Upper lobe of left lung (tissue), 6 donors: Measurements from ENCODE around the gene TSPAN5. TPM values are rescaled to one million over a fixed set of nuclear protein-coding genes. Genes with fewer than 3 reads are reported as not detected.

Source experiments
- ATAC-seq, 2 donors: fragments of 200-7000 bp; cut with Tn5 transposase; one replicate each; pipeline ENCODE4 v1.9.1; 2022; ENCODE audit warnings: mild to moderate bottlenecking in 2 of 2, moderate library complexity in 2 of 2; ENCODE audit not compliant: low FRiP score in 2 of 2
- DNase-seq, 2 donors: peaks; one replicate each; pipeline ENCODE4 v3.0.0-alpha.2; 2019 to 2020
- H3K27ac ChIP-seq, 4 donors: fragments of 200-600 bp; sonication (generic); one replicate each; pipeline ENCODE4 v1.5.1; 2016 to 2019
- H3K27me3 ChIP-seq, 4 donors: fragments of 200-600 bp; sonication (generic); one replicate each; pipeline ENCODE4 v1.5.1; 2017 to 2019
- H3K36me3 ChIP-seq, 4 donors: fragments of 200-600 bp; sonication (generic); one replicate each; pipeline ENCODE4 v1.5.1; 2016 to 2019
- H3K4me1 ChIP-seq, 4 donors: fragments of 200-600 bp; sonication (generic); one replicate each; pipeline ENCODE4 v1.5.1; 2018 to 2019
- H3K4me3 ChIP-seq, 4 donors: fragments of 200-600 bp; sonication (generic); one replicate each; pipeline ENCODE4 v1.5.1; 2017 to 2019; ENCODE audit warnings: mild to moderate bottlenecking in 2 of 4, moderate library complexity in 1 of 4
- H3K9me3 ChIP-seq, 4 donors: fragments of 200-600 bp; sonication (generic); one replicate each; pipeline ENCODE4 v1.5.1; 2018 to 2019
- EP300 ChIP-seq, 4 donors: sonication (generic); formaldehyde crosslinking; IDR thresholded peaks; one replicate each; pipeline ENCODE4 v1.5.1; 2017; ENCODE audit warnings: antibody characterized with exemption in 4 of 4, control low read depth in 2 of 4
- POLR2A ChIP-seq, 4 donors: fragments of 450-650 bp; IDR thresholded peaks; one replicate each; pipeline ENCODE4 v1.5.1; 2016 to 2017; ENCODE audit warnings: antibody characterized with exemption in 4 of 4, mild to moderate bottlenecking in 2 of 4
- POLR2AphosphoS5 ChIP-seq, 2 donors: sonication (generic); formaldehyde crosslinking; IDR thresholded peaks; one replicate each; pipeline ENCODE4 v1.5.1; 2017; ENCODE audit warnings: antibody characterized with exemption in 2 of 2
- WGBS, 2 donors: methylation state at CpG; one replicate each; pipeline ENCODE4 v1.1.5; 2017 to 2018; 5-methylcytosine and 5-hydroxymethylcytosine counted together
- total RNA-seq, 6 donors: library from RNA; depleted of rRNA in 4 of 6; stranded (reverse); fragments of >200 nt in 4 of 6; gene quantifications; one replicate each; pipeline versions ENCODE4 v1.1.0 to v1.2.1, GENCODE V29; 2016 to 2021
- TF ChIP-seq, protein P1 (sequence below), 6 experiments: fragments of 450-650 bp in 4 of 6; fragments of 200-600 bp in 2 of 6; sonication (generic) in 2 of 6; IDR thresholded peaks; one replicate each; pipeline ENCODE4 v1.5.1; 2016 to 2019; ENCODE audit warnings: antibody characterized with exemption in 6 of 6
- donor health status: DM: no; HTN: no; CAD: no; lungs with moderate emphysema.
- donor health status: DM: no; HTN: yes; CAD: no; lungs with severe emphysema.

TSPAN5 gene
- total RNA-seq, 6 donors from 2014 or later = 3.1 to 12.5 (median 7.2) TPM

DNA sequence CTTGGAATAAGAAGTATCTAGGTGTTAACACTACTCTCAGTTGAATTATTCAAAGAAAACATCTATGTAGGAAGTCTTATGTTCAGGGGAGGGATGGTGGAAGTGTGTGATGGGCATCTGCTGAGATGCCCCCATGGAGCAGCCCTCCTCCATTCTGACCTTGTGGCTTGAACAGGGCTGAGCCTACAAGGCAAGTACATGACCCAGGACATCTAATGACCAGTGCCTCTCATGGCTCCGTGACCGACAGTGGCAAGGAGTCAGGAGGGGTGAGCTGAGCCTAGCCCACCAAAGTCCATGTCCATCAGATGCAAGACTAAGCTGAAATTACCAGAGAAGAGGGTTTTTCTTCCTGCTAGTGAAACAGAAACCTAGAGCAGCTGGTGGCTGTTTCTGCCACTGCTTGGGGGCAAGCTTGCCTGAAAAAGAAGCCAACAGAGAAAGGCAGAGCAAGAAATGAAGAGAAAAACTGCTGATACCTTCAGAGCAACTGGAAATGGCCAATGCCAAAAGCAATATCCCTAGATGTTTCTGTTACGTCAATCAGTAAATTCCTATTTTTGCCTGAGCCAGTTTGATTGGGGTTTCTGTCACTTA lies 113.5 kb downstream of the TSPAN5 start:
- Histone ChIP-seq H3K4me1 (no peaks in the 10 kb centered on the region), H3K27ac (no peak overlapping the region), H3K4me3 (no peak overlapping the region), H3K36me3 (no peaks in the 10 kb centered on the region), H3K27me3 (no peaks in the 10 kb centered on the region), H3K9me3 (no peaks in the 10 kb centered on the region)
- DNase-seq = no peak
- no peak for ATAC-seq
- 47 to 67% methylated on average over 1 to 3 of the region's 3 CpGs for WGBS, 2 donors
- TF ChIP-seq EP300 (IDR thresholded peaks at IDR 0.05) (no peak), POLR2A (IDR thresholded peaks at IDR 0.05) (no peak)
- TF ChIP-seq, protein P1, sequence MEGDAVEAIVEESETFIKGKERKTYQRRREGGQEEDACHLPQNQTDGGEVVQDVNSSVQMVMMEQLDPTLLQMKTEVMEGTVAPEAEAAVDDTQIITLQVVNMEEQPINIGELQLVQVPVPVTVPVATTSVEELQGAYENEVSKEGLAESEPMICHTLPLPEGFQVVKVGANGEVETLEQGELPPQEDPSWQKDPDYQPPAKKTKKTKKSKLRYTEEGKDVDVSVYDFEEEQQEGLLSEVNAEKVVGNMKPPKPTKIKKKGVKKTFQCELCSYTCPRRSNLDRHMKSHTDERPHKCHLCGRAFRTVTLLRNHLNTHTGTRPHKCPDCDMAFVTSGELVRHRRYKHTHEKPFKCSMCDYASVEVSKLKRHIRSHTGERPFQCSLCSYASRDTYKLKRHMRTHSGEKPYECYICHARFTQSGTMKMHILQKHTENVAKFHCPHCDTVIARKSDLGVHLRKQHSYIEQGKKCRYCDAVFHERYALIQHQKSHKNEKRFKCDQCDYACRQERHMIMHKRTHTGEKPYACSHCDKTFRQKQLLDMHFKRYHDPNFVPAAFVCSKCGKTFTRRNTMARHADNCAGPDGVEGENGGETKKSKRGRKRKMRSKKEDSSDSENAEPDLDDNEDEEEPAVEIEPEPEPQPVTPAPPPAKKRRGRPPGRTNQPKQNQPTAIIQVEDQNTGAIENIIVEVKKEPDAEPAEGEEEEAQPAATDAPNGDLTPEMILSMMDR (IDR thresholded peaks at IDR 0.05) = no peak

DNA sequence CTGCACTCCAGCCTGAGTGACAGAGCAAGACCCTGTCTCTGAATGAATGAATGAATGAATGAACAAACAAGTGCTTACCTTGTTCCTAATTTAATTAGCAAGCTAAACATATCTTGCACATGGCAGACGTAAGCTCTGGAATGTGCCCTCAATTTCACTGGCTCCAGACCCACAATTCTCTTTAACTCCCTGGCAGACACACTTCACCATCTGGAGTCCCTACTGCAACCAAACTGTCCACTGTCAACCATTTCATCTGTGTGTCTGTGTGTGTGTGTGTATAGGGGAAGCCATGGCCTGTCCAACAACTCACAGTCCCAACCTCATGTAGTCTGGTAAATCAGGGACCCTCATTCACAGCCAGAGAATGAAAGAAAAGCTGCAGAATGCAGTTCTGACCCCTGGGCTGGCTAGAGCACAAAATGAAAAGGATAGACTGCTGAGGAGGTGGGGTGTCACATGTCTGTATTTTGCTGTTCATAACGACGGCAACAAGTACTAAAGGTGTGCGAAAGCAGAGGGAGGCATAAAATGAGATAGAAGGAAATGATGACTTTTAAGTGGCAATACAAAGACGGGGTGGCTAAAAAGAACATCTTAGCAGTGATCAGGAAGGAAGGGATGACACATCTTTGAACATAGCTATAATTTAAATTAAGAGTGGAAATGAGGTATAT lies 114.1 kb downstream of the TSPAN5 start:
- H3K4me1 ChIP-seq = no peaks in the 10 kb centered on the region
- no peaks in the 10 kb centered on the region for H3K27me3 ChIP-seq
- TF ChIP-seq POLR2A (IDR thresholded peaks at IDR 0.05) (no peak), POLR2AphosphoS5 (IDR thresholded peaks at IDR 0.05) (no peak), EP300 (IDR thresholded peaks at IDR 0.05) (no peak)
- TF ChIP-seq, protein P1 (IDR thresholded peaks at IDR 0.05) = no peak
- H3K27ac ChIP-seq = no peak overlapping the region
- no peaks in the 10 kb centered on the region for H3K36me3 ChIP-seq
- WGBS, 2 donors = 84 to 87% methylated on average over 5 of the region's 5 CpGs
- DNase-seq = no peak
- H3K9me3 ChIP-seq = no peaks in the 10 kb centered on the region
- no peak overlapping the region for H3K4me3 ChIP-seq
- ATAC-seq = no peak

DNA sequence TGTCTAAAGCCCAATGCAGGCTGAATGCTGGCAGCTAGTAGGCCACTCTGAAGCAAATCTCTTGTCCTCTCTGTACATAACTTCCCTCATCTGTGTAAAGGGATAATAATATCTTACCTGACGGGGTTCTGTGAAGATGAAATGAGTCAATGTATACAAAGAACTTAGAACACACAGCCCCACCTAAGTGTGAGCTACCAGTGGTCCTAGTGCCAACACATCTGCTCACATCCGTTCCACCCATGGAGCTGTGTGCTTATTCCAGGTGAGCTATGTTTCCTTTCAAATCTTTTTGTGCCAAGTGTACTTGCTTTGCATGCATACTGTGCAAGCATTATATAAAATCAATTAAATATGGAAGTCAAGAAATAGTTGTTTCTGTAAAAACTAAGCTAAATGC lies 116.4 kb downstream of the TSPAN5 start:
- 97 to 98% methylated on average over 2 of the region's 2 CpGs for WGBS, 2 donors
- TF ChIP-seq POLR2A (IDR thresholded peaks at IDR 0.05) (no peak), POLR2AphosphoS5 (IDR thresholded peaks at IDR 0.05) (no peak), EP300 (IDR thresholded peaks at IDR 0.05) (no peak)
- TF ChIP-seq, protein P1 (IDR thresholded peaks at IDR 0.05) = no peak
- Histone ChIP-seq H3K4me3 (no peak overlapping the region), H3K9me3 (no peaks in the 10 kb centered on the region), H3K27ac (no peak overlapping the region), H3K36me3 (no peaks in the 10 kb centered on the region), H3K4me1 (no peaks in the 10 kb centered on the region), H3K27me3 (no peaks in the 10 kb centered on the region)
- DNase-seq = no peak
- no peak for ATAC-seq

DNA sequence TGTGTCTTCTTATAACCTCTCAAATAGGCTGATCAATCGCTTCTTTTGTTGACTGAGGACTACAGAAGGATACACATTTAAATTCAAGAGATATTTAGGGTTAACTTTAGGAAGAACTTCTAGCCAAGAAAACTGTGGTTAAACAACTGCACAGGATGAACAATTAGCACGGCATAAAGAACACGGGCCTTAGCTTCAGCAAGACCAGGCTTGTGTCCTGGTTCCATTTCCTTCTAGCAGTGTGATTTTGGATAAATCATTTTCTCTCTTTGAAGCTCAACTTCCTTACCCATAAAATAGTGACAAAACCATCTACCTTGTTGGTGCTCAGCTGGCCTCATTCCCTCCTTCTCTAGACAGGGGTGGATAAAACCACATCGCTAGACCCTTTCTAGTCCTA lies 117.6 kb downstream of the TSPAN5 start:
- no peak overlapping the region for H3K27ac ChIP-seq
- DNase-seq = no peak

DNA sequence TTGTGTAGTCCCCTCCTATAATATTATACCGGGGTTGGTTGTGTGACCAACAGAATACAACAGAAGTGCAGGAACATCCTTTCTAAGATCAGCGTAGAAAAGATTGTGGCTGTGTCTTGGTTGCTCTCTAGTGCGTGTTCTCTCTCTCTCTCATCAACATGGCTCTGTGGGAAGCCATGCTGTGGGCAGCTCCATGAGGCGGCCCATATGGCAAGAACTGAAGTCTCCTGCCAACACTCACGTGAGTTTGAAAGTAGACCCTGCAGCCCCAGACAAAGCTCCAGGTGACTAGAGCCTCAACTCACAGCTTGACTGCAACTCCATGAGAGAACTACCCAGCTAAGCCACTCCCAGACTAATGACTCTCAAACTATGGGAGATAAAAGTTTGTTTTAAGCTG lies 118.7 kb downstream of the TSPAN5 start:
- no peaks in the 10 kb centered on the region for H3K9me3 ChIP-seq
- TF ChIP-seq POLR2AphosphoS5 (IDR thresholded peaks at IDR 0.05) (no peak), EP300 (IDR thresholded peaks at IDR 0.05) (no peak), POLR2A (IDR thresholded peaks at IDR 0.05) (no peak)
- TF ChIP-seq, protein P1 (IDR thresholded peaks at IDR 0.05) = no peak
- ATAC-seq = no peak
- no peak overlapping the region for H3K4me3 ChIP-seq
- no peaks in the 10 kb centered on the region for H3K36me3 ChIP-seq
- H3K27me3 ChIP-seq = no peaks in the 10 kb centered on the region
- 91 to 97% methylated on average over 5 of the region's 5 CpGs for WGBS, 2 donors
- no peak overlapping the region for H3K27ac ChIP-seq
- no peaks in the 10 kb centered on the region for H3K4me1 ChIP-seq
- DNase-seq = no peak

More for the DNA sequence above, 117.6 kb downstream of the TSPAN5 start:
- Histone ChIP-seq H3K4me3 (no peak overlapping the region), H3K36me3 (no peaks in the 10 kb centered on the region), H3K27me3 (no peaks in the 10 kb centered on the region), H3K4me1 (no peaks in the 10 kb centered on the region), H3K9me3 (no peaks in the 10 kb centered on the region)
- TF ChIP-seq EP300 (IDR thresholded peaks at IDR 0.05) = no peak
- no peak for TF ChIP-seq POLR2A (IDR thresholded peaks at IDR 0.05)
- 70 to 79% methylated on average over 4 of the region's 4 CpGs for WGBS, 2 donors
- no peak for ATAC-seq
